CD4-positive, alpha-beta T cell treated with Interleukin-15 for 1 hour (primary cell): ENCODE data around the gene RAB11FIP3.

Experiments
- DNase-seq: peaks from one replicate; pipeline ENCODE4 v3.0.0-alpha.2; 2020

The RAB11FIP3 gene

DNA sequence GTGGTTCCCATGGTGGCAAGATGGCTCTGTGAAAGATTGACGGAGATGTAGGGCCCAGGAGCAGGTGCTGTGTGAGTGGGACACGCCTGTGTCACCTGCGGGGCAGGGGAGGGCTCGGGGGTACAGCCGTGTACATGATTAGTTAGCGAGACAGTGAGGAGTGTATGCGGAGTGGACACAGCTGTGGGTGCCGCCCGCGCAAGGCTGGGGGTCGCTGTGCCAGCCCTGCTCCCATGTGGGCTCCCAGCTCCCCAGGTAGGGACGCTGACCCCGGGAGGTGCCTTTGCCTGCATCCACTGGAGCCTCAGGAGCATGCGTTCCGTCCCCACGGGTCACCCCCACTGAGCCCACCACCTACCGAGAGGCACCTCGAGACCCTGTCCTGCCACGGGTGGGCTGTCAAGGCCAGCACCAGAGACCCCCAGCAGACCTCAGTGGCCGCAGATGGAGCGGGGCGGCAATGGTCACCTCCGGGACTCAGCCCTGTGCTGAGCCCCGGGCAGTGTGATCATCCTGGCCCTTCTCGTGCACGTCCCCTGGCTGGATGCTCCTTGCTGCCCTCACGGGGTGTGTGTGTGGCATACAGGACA lies 109.5 kb downstream of the RAB11FIP3 start:
- DNase-seq = no peak

DNA sequence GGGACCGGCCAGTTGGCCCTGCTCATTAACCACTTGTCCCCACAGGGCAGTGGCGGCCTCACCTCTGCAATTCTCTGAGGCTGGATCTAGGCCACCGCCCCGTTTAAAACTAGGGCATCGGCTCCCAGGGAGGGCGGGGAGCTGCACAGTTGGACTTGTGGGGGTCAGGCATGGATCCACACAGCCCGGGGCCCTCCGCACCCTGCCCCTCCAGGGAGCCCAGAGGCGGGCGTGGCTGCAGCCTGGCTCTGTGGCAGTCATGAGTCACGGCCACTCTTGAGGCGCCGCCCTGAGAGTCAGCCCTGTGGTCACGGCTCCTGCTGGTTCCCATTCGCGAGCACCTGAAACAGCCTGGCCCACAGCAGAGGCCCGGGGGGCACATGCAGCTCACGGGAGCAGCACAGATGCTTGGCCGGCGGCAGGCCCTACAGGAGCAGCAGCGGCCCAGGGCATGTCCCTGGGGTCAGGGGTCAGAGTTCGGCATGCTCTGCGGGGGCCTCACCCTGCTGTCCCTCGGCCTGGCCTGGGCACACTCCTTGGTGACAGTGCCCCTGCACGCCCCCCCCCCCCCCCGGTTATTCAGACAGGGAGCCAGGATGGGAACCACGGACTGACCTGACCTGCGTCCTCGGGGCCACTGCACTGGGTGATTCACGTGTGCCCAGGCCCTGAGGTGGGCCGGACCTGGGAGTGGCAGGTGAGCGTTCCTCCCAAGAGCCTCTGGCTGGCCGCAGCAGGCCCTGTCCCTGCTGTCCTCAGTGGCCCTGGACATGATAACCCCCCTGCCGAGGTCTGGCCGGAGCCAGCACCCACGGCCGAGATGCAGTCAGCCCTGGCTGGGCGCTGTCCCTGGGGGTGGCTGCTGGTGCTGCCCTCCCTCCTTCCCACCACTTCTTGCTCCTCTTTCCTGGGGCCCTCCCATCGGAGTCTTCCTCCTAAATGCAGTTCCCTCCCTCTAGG lies 110.3 kb downstream of the RAB11FIP3 start:
- peak; percentile 29 for DNase-seq

- DNase-seq = no peak
Measured at GRCh38 chr16:536746-537145, 111.3 kb downstream of the RAB11FIP3 start.

- no peak for DNase-seq
Measured at GRCh38 chr16:537415-538335, 112.2 kb downstream of the RAB11FIP3 start.

DNA sequence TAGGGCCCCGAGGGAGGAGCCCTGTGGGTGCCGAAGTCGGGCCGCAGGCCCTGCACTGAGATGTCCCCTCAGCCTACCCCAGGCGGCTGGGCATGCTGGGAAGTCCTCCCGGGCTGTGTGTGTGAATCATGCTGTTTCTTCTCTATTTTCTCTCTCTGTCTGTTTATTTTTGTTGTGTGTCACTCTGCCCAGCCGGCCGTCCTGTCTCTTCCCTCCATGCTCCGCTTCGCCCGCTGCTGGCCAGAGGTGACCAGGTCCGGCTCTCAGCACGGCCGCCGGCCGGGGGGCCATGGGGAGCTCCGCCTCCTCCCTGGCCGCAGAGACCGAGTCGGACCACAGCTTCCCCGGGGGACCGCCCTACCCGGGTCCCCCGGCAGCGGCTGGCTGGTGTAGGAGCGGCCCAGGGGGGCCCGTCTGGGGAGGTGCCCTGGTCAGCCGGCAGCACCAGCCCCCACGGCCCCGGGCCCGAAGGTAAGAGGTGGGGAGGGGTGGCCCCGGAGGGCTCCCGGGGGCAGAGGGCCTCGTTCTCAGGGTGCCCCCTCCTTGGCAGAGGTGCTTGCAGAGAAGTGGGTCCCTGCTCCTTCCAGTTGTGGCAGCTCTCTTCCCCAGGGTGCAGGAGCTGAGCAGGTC lies 114.6 kb downstream of the RAB11FIP3 start:
- no peak for DNase-seq

DNA sequence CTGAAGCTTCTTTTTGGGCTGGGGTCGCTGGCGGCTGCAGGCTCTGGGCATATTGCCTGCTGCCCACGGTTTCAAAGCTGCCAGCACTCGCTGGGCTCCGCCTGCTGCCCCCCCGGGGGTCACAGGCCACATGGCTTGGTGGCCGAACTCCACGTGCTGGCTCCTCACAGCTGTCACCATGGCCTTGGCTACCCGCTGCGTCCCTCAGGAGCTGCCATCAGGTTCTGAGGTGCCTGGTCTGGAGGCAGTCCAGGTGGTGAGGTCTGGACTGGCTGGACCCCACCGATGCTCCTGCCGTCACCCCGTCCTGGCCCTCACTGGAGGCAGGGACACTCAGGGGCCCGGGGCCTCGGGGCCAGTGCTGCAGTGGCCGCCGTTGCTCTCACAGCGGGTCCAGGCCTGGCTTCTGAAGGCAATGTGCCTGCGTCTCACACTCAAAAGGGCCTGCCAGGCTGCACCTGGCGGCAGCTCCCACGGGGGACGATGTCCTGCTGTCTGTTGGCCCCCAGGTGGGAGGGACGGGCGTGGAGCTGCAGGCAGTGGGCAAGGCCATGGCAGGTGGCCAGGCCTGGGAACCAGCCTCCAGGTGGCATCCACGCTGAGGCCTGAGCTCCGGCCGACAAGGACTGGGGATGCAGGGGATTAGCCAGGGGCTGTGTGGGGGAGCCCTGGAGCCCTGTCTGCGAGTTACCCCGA lies 115.3 kb downstream of the RAB11FIP3 start:
- no peak for DNase-seq

DNA sequence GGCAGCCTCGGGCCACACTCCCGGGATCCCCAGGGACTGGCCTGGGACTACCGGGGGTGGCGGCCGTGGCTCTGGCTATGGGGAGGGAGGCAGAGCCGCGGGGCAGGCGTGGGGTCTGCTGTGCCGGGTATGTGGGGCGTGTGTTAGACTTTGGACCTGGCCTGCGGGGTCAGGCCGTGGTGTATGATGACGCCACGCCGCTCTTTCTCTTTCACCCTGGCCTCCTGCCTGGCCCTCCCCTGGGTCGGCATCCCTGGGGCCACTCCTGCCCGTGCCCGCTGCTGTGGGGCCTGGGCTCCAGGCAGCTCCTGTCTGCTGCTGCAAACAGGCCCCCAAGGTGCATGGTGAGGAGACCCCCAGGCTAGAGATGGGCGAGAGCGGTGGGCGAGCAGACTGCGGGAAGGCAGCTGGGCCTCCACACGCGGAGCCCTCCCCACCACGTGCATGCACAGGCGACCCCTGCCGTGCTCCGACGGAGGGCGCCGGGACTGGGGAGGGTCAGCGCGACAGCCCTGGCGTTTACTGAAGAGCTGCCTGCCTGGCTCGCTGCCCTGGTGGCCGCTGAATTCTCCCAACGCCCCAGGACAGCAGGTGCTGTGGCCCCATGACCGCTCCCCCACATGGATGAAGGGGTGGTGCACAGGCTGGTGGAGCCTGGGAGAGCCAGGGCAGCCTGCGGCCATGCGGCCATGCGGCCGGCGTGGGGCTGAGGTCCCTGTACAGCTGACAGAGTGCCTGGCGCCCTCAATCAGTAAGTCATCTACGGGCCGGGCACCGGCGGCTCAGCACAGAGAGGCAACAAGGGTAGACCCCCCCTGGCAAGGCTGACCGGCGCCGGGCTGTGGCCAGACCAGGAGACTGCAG lies 118.1 kb downstream of the RAB11FIP3 start:
- no peak for DNase-seq

DNA sequence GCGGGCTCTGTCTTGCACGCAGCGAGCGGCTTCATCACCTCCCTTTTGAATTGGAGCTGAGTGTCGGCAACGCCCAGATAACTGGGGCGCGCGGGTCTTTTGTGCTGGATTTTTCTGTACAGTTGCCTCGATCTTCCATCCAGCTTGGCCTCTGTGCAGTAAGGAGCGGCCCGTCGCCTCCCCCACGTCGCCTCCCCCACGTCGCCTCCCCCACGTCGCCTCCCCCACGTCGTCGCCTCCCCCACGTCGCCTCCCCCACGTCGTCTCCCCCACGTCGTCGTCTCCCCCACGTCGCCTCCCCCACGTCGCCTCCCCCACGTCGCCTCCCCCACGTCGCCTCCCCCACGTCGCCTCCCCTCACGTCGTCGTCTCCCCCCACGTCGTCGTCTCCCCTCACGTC lies 119.1 kb downstream of the RAB11FIP3 start:
- DNase-seq = no peak

DNA sequence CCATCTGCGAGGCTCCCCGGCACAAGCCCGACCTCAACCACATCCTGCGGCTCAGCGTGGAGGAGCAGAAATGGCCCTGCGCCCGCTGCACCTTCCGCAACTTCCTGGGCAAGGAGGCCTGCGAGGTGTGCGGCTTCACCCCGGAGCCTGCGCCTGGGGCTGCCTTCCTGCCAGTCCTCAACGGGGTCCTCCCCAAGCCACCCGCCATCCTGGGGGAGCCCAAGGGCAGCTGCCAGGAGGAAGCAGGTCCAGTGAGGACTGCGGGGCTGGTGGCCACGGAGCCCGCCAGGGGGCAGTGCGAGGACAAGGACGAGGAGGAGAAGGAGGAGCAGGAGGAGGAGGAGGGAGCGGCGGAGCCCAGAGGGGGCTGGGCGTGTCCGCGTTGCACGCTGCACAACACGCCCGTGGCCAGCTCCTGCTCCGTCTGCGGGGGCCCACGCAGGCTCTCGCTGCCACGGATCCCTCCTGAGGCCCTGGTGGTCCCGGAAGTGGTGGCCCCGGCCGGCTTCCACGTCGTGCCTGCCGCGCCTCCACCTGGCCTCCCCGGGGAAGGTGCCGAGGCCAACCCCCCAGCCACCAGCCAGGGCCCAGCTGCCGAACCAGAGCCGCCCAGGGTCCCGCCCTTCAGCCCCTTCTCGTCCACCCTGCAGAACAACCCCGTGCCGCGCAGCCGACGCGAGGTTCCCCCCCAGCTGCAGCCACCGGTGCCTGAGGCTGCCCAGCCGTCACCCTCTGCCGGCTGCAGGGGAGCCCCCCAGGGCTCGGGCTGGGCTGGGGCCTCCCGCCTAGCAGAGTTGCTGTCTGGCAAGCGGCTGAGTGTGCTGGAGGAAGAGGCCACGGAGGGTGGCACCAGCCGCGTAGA lies 121.7 kb downstream of the RAB11FIP3 start:
- DNase-seq = peak; percentile 56

- no peak for DNase-seq
Measured at GRCh38 chr16:548586-548985, 123.1 kb downstream of the RAB11FIP3 start.

- no peak for DNase-seq
Measured at GRCh38 chr16:549544-550263, 124.3 kb downstream of the RAB11FIP3 start.

DNA sequence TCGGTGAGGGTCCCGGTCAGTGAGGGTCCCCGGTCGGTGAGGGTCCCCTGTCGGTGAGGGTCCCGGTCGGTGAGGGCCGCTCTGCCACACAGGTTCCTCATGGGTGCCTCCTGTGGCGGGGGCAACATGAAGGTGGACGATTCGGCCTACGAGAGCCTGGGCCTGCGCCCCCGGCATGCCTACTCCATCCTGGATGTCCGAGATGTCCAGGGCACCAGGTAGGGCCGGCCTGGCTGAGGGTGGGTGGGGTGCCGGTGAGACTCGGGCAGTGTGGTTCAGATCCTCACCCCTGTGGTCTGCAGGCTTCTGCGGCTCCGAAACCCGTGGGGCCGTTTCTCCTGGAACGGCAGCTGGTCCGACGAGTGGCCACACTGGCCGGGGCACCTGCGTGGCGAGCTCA lies 125.8 kb downstream of the RAB11FIP3 start:
- DNase-seq = no peak

GRCh38 chr16:552171-552570 lies 126.7 kb downstream of the RAB11FIP3 start:
- no peak for DNase-seq

DNA sequence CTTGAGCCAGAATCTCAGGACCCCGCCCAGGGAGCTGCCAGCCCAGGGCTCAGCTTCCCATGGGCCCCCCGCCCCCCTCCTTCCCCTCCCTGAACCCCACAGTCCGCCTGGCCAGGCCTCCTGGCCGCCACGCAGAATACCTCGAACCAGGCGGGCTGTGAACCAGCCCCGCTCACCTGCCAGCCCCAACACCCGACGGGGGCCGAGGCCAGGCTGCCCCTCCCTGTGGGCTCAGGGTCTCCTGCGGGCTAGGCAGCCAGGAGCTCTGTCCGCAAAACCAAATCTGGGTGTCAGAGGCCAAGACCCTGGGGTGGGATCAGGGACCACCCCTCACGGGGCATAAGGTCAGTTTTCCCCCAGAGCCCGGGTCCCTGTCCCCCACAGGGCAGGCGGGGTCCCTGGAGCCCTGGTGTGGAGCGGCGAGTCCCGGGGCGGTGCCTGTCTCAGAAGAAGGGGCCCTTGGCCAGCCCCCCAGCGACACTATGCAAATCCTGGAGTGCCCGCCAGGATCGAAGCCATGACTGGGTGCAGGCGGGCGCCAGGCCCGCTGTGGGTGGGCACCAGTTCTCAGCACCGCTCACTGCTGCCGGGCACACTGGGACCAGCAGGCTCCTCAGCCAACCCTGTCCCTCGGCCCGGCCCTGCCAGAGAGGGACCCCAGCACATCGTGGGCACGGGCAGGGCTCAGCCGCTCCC lies 128.3 kb downstream of the RAB11FIP3 start:
- DNase-seq = no peak

DNA sequence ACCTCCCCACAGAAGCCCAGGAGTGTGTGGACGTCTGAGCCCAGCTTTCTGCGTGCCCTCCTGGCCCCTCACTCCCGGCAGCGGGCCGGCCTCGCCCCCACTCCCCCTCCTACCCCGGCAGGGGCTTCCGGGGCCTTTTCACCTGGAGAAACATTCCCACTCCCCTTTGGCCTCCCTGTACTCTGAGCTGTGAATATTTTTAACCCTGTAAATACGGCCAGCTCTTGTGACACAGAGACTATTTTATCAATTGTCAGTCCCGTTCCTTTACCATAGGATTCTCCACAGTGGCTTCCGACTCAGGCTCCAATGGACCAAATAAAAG lies 128.8 kb downstream of the RAB11FIP3 start:
- no peak for DNase-seq

DNA sequence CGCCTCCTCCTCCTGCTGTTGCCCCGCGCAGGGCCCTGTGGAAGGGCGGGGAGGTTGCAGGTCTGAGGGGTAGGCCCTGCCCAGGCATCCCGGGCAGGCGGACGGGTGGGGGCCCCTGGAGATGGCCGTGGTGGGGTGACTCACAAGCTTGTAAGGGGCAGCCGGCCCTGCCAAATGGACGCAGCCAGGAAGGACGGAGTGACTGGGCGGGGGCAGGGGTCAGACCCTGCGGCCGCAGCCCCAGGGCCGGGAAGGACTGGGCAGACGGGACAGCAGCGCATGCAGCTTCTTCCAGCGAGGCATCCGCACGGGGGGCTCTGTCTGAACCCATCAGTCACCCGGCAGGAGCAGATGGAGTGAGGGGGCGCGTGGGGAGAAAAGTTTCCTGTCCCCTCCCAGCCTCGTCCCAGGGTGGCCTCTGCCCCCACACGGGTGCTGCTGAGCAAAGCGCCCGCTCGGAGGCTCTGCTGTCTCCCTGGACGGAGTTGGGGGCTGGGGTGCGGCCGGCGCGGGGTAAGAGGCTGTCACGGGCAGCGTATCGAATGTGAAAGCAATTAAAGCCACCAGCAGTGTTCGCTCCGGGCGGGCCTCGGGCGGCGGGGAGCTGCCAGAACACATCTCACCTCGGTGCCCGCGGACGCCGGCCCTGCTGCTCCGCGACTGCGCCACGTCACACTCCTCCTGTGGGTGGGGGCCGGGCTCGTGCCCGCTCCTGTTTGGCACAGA lies 129.4 kb downstream of the RAB11FIP3 start:
- DNase-seq = no peak

- DNase-seq = no peak
Measured at GRCh38 chr16:555528-556473, 130.4 kb downstream of the RAB11FIP3 start.
